ENCODE data around the gene TRIM24.

TRIM24 gene

GRCh38 chr7:138625084-138625848, 165.2 kb downstream of the TRIM24 start:
- no peak for DNase-seq (ENCODE audit: low spot score)

- no peak for DNase-seq (ENCODE audit: low spot score)
Observed at GRCh38 chr7:138625849-138626230, 165.8 kb downstream of the TRIM24 start.

DNA sequence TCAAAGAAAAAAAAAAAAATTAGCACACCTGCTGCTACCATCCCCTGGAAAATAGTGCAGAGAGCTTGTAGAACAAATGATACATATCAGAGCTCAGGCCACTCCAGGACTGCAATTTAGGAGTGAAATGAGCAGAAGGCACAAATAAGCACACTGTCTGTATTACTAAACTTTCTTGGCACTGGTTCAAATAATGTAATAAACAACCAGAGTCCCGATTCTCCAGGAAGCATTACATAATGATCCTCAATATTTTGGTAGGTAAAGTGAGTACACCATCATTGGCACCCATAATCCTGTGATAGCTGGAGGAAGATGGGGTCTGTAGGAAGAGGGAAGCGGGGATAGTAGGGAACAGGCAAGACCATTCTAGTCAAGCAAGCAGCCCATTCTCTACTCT, 166.8 kb downstream of the TRIM24 start:
- no peak for DNase-seq (ENCODE audit: low spot score)

GRCh38 chr7:138627361-138627760, 167.3 kb downstream of the TRIM24 start:
- no peak for DNase-seq (ENCODE audit: low spot score)

DNA sequence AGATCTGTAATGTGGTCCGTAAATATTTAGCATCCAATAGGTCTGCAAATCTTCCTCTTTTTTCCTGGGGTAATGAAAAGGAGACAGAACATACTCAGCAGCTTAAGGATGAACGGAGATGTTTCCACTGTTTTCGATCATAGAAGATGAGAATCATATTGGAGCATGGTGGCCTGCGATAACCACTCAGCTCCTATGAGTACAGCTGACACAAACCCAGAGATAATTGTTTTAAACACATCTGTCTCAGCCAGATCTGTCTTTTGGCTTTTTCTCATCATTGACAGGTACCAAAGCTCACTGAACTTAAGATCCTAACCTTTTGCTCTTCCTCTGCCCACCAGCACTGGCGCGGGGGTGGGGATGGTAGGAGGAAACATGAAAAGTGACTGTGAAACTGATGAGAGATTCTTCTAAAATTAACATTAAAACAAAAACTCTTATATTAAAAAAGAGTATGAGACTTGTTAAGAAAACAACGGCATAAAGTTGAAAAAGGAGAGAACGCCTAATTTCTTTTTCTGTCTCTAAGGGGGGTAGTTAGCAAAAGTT, 170.1 kb downstream of the TRIM24 start:
- no peak for DNase-seq (ENCODE audit: low spot score)

DNA sequence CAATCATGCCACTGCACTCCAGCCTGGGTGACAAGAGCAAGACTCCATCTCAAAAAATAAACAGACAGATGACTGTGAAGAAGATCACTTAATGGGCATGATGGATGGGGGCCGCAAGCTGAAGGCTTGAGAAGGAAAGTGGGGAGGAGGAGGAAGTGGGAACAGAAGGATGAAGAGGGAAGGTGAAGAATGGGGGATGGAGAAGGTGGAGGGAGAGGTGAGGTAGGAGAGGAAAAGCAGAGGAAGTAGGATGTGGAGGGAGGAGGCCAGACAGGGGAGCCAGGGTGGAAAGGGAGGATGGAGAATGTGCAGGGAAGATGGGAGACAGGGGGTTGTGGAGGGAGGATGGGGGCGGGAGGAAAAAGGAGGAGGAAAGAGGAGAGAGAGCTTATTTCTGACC, 172.3 kb downstream of the TRIM24 start:
- no peak for DNase-seq (ENCODE audit: low spot score)

- no peak for DNase-seq (ENCODE audit: low spot score)
Observed at GRCh38 chr7:138632826-138633602, 173.0 kb downstream of the TRIM24 start.

Data from LoVo (cell line).